OCI-LY7 (cell line): Measurements from ENCODE around the gene C12orf75. TPM values are rescaled to one million over a fixed set of nuclear protein-coding genes. Genes with fewer than 3 reads are reported as not detected.

Source experiments
- BruUV-seq: library from RNA; stranded (reverse); fragments of 400-500 nt; replicated peaks from 2 replicates; lab custom pipeline; 2021; lab: Mats Ljungman, UMichigan
- CTCF ChIA-PET: fragments of 300-600 bp; sonication (Branson Sonifier 250); formaldehyde crosslinking; loops from one replicate; lab custom pipeline; 2022; ENCODE audit warnings: antibody characterized with exemption; ENCODE audit not compliant: unreplicated experiment; lab: Charles Lee
- POLR2A ChIA-PET: fragments of 300-600 bp; sonication (Branson Sonifier 250); formaldehyde crosslinking; loops from one replicate; lab custom pipeline; 2022; ENCODE audit warnings: antibody characterized with exemption; lab: Charles Lee
- DNase-seq: peaks from one replicate; pipeline ENCODE4 v3.0.0-alpha.2; 2015; ENCODE audit warnings: low spot score
- H2AFZ ChIP-seq: fragments of 200-600 bp; sonication (generic), shearing (Covaris generic); 2 replicates; pipeline ENCODE4 v1.6.1; 2014; ENCODE audit warnings: mild to moderate bottlenecking, antibody characterized with exemption, low read length, moderate library complexity
- H3K27ac ChIP-seq: fragments of 200-600 bp; sonication (generic); 2 replicates; pipeline ENCODE4 v1.5.1; 2014; ENCODE audit warnings: mixed run types, low read depth, mild to moderate bottlenecking, moderate library complexity, low read length, inconsistent platforms; ENCODE audit not compliant: poor library complexity, severe bottlenecking
- H3K36me3 ChIP-seq: fragments of 200-600 bp; sonication (generic); 2 replicates; pipeline ENCODE4 v1.6.1; 2014; ENCODE audit warnings: mild to moderate bottlenecking, antibody characterized with exemption, low read length, moderate library complexity, mixed read lengths; ENCODE audit not compliant: insufficient read depth
- H3K4me1 ChIP-seq: fragments of 200-600 bp; sonication (generic); 2 replicates; pipeline ENCODE4 v1.5.1; 2014; ENCODE audit warnings: mild to moderate bottlenecking, low read length; ENCODE audit not compliant: insufficient read depth, poor library complexity, severe bottlenecking
- H3K4me2 ChIP-seq: fragments of 200-600 bp; sonication (generic); 2 replicates; pipeline ENCODE4 v1.6.1; 2014; ENCODE audit warnings: mild to moderate bottlenecking, low read length
- H3K4me3 ChIP-seq: fragments of 200-600 bp; sonication (generic); 2 replicates; pipeline ENCODE4 v1.5.1; 2014; ENCODE audit warnings: mild to moderate bottlenecking, low read depth, low read length; ENCODE audit not compliant: poor library complexity, severe bottlenecking
- H3K79me2 ChIP-seq: fragments of 200-600 bp; sonication (generic); 2 replicates; pipeline ENCODE4 v1.6.1; 2016; ENCODE audit warnings: low read depth, mild to moderate bottlenecking, low read length, moderate library complexity, mixed read lengths; ENCODE audit not compliant: insufficient read depth
- H3K9me2 ChIP-seq: fragments of 200-600 bp; sonication (generic); 2 replicates; pipeline ENCODE4 v1.6.1; 2016; ENCODE audit warnings: mild to moderate bottlenecking, low read length, mixed read lengths; ENCODE audit not compliant: insufficient read depth
- H3K9me3 ChIP-seq: fragments of 200-600 bp; sonication (generic); 2 replicates; pipeline ENCODE4 v1.6.1; 2014; ENCODE audit warnings: mild to moderate bottlenecking, mixed run types, low read length, mixed read lengths
- H4K20me1 ChIP-seq: fragments of 200-600 bp; sonication (generic); 2 replicates; pipeline ENCODE4 v1.6.1; 2014; ENCODE audit warnings: mild to moderate bottlenecking, antibody characterized with exemption, low read length, moderate library complexity, mixed read lengths; ENCODE audit not compliant: insufficient read depth
- CTCF ChIP-seq: fragments of 200-600 bp; sonication (generic); conservative IDR thresholded peaks from 2 replicates; pipeline ENCODE4 v1.5.1; 2014; ENCODE audit warnings: mild to moderate bottlenecking, antibody characterized with exemption, low read length, moderate library complexity, mixed read lengths
- EZH2phosphoT487 ChIP-seq: fragments of 200-600 bp; sonication (generic); IDR thresholded peaks from 2 replicates; pipeline ENCODE4 v1.6.1; 2018; ENCODE audit warnings: low read depth, borderline replicate concordance, mild to moderate bottlenecking, mixed run types, antibody characterized with exemption, low read length, moderate library complexity, mixed read lengths
- intact Hi-C: fragments of 100-400 bp; cut with micrococcal nuclease; formaldehyde crosslinking; loops from one replicate; pipeline ENCODE4 v1.10.0; 2022; ENCODE audit not compliant: unreplicated experiment
- total RNA-seq, 2 experiments: library from RNA; depleted of rRNA in 1 of 2; stranded (reverse); fragments of >200 nt in 1 of 2; shearing (Covaris generic) in 1 of 2; gene quantifications; 2 replicates each; pipeline ENCODE4 v1.2.3, GENCODE V29; 2014 to 2022

Gene C12orf75
- total RNA-seq, 2 experiments from 2014 or later: 147 to 505 TPM

GRCh38 chr12:105315130-105315529 lies 15.4 kb upstream of the C12orf75 start:
- Histone ChIP-seq H3K79me2 (no peaks in the 10 kb centered on the region), H3K36me3 (no peaks in the 10 kb centered on the region), H3K4me3 (no peak overlapping the region), H3K9me3 (peaks cover 13% of the 10 kb centered on the region; the same call in 1 of the 2 replicates), H3K4me2 (no peak overlapping the region), H3K27ac (no peak overlapping the region), H3K9me2 (no peaks in the 10 kb centered on the region), H3K4me1 (peaks cover 7% of the 10 kb centered on the region), H2AFZ (no peak overlapping the region), H4K20me1 (no peaks in the 10 kb centered on the region)
- intact Hi-C loops: no loop called here
- TF ChIP-seq CTCF (no peak), EZH2phosphoT487 (no peak)
- DNase-seq: no peak
- no TSS peak for BruUV-seq
- POLR2A ChIA-PET: interaction anchor here (1.1 kb wide), 1 partner anchor 59 kb away, joined by 5 read pairs; no protein-coding TSS in a partner anchor
- CTCF ChIA-PET: interaction anchor here (0.5 kb wide), 1 partner anchor 24 kb away, joined by 3 read pairs; no protein-coding TSS in a partner anchor

GRCh38 chr12:105315726-105316125 lies 14.8 kb upstream of the C12orf75 start:
- H3K27ac ChIP-seq: no peak overlapping the region
- H3K4me2 ChIP-seq: no peak overlapping the region
- TF ChIP-seq EZH2phosphoT487 (no peak), CTCF (no peak)
- H3K79me2 ChIP-seq: no peaks in the 10 kb centered on the region
- ChIA-PET POLR2A (interaction anchor here (1.1 kb wide), 1 partner anchor 58 kb away, joined by 5 read pairs; no protein-coding TSS in a partner anchor), CTCF (interaction anchor here (0.5 kb wide), 1 partner anchor 25 kb away, joined by 3 read pairs; no protein-coding TSS in a partner anchor)
- DNase-seq: no peak
- H3K4me3 ChIP-seq: no peak overlapping the region
- H3K4me1 ChIP-seq: peaks cover 13% of the 10 kb centered on the region
- H3K9me3 ChIP-seq: peaks cover 13% of the 10 kb centered on the region; the same call in 1 of the 2 replicates
- intact Hi-C loops: no loop called here
- H3K36me3 ChIP-seq: no peaks in the 10 kb centered on the region
- BruUV-seq: no TSS peak
- H3K9me2 ChIP-seq: no peaks in the 10 kb centered on the region
- no peaks in the 10 kb centered on the region for H4K20me1 ChIP-seq
- no peak overlapping the region for H2AFZ ChIP-seq

- POLR2A ChIA-PET: interaction anchor here (0.6 kb wide), 1 partner anchor 71 kb away, joined by 4 read pairs; no protein-coding TSS in a partner anchor
- BruUV-seq: no TSS peak
These were observed 13.3 kb upstream of the C12orf75 start for GRCh38 chr12:105316931-105317852.

More at GRCh38 chr12:105316931-105317852, 13.3 kb upstream of the C12orf75 start:
- H3K36me3 ChIP-seq: no peaks in the 10 kb centered on the region
- CTCF ChIA-PET: no interaction called here
- no peak overlapping the region for H2AFZ ChIP-seq
- peaks cover 28% of the 10 kb centered on the region for H3K4me1 ChIP-seq
- no peaks in the 10 kb centered on the region for H3K9me2 ChIP-seq
- TF ChIP-seq CTCF: no peak
- TF ChIP-seq EZH2phosphoT487: no peak
- no peaks in the 10 kb centered on the region for H3K79me2 ChIP-seq
- no peak overlapping the region for H3K4me2 ChIP-seq
- H3K9me3 ChIP-seq: peaks cover 13% of the 10 kb centered on the region; the same call in 1 of the 2 replicates
- DNase-seq: no peak
- no peak overlapping the region for H3K4me3 ChIP-seq
- H4K20me1 ChIP-seq: no peaks in the 10 kb centered on the region
- no peak overlapping the region for H3K27ac ChIP-seq
- intact Hi-C loops: no loop called here
